HCT116 (cell line): ENCODE results near the gene ATP5PD. TPM values are rescaled to one million over a fixed set of nuclear protein-coding genes. Genes with fewer than 3 reads are reported as not detected.

Experiments used
- ATAC-seq: fragments of 200-7000 bp; cut with Tn5 transposase; 2 replicates; pipeline ENCODE4 v1.9.1; 2020; ENCODE audit warnings: mild to moderate bottlenecking, moderate library complexity
- Bru-seq: library from RNA; stranded (reverse); fragments of 400-500 nt; gene quantifications from one replicate; lab custom pipeline; 2021; lab: Mats Ljungman, UMichigan
- BruChase-seq, 2 experiments: library from RNA; stranded (reverse); fragments of 400-500 nt; gene quantifications; one replicate each; lab custom pipeline; 2021; lab: Mats Ljungman, UMichigan
- BruUV-seq: library from RNA; stranded (reverse); fragments of 400-500 nt; replicated peaks from 2 replicates; lab custom pipeline; 2021; lab: Mats Ljungman, UMichigan
- CTCF ChIA-PET: fragments of 300-600 bp; sonication (Branson Sonifier 250); formaldehyde crosslinking; loops from one replicate; lab custom pipeline; 2021; ENCODE audit warnings: antibody characterized with exemption; lab: Charles Lee
- POLR2A ChIA-PET: fragments of 300-600, 350-600 bp; sonication (Branson Sonifier 250); formaldehyde crosslinking; loops from one replicate; lab custom pipeline; 2021; ENCODE audit warnings: antibody characterized with exemption; lab: Charles Lee
- RAD21 ChIA-PET, 2 experiments: fragments of 300-600 bp; sonication (Branson Sonifier 250); formaldehyde crosslinking; loops; one replicate each; lab custom pipeline; 2023; ENCODE audit warnings: low total read pairs in 2 of 2; ENCODE audit not compliant: uncharacterized antibody in 2 of 2, unreplicated experiment in 2 of 2, low non-redundant PET in 1 of 2; lab: Charles Lee
- DNase-seq: peaks from one replicate; pipeline ENCODE4 v3.0.0-alpha.2; 2010; ENCODE audit warnings: low read depth, low spot score
- H2AFZ ChIP-seq: fragments of 200-600 bp; shearing (Covaris generic), sonication (generic); 2 replicates; pipeline ENCODE4 v1.6.1; 2017; ENCODE audit warnings: low read depth, mixed run types, mixed read lengths, antibody characterized with exemption, low read length; ENCODE audit not compliant: poor library complexity, severe bottlenecking
- H3K27ac ChIP-seq: 2 replicates; pipeline ENCODE4 v1.5.1; 2012; ENCODE audit warnings: low read depth, low read length
- H3K27me3 ChIP-seq: fragments of 200-600 bp; sonication (generic); 2 replicates; pipeline ENCODE4 v1.6.1; 2016; ENCODE audit warnings: mixed run types, low read length, mixed read lengths; ENCODE audit not compliant: insufficient read depth
- H3K36me3 ChIP-seq, 2 experiments: fragments of 200-500 bp in 1 of 2; fragments of 200-600 bp in 1 of 2; sonication (Bioruptor generic) in 1 of 2; sonication (generic) in 1 of 2; 2 replicates each; pipeline versions ENCODE4 v1.5.1 to v1.6.1; 2014 to 2016; ENCODE audit warnings: low read length in 2 of 2, inconsistent platforms in 1 of 2, mixed read lengths in 1 of 2, mixed run types in 1 of 2; ENCODE audit not compliant: insufficient read depth in 2 of 2, control insufficient read depth in 1 of 2
- H3K4me1 ChIP-seq, 2 experiments: fragments of 200-600 bp in 1 of 2; sonication (generic) in 1 of 2; 2 replicates each; pipeline versions ENCODE4 v1.5.1 to v1.6.1; 2012 to 2017; ENCODE audit warnings: low read length in 2 of 2, inconsistent platforms in 1 of 2, mild to moderate bottlenecking in 1 of 2, mixed read lengths in 1 of 2, mixed run types in 1 of 2, moderate library complexity in 1 of 2; ENCODE audit not compliant: insufficient read depth in 2 of 2, control insufficient read depth in 1 of 2
- H3K4me2 ChIP-seq: fragments of 200-600 bp; sonication (generic); 2 replicates; pipeline ENCODE4 v1.6.1; 2017; ENCODE audit warnings: mixed run types, low read length, mixed read lengths
- H3K4me3 ChIP-seq, 2 experiments: fragments of 200-600 bp in 1 of 2; sonication (generic) in 1 of 2; replicated peaks in 1 of 2; 2 replicates each; pipeline ENCODE4 v1.5.1; 2011 to 2016; ENCODE audit warnings: low read length in 2 of 2, control low read depth in 1 of 2, low read depth in 1 of 2, mild to moderate bottlenecking in 1 of 2, mixed read lengths in 1 of 2, mixed run types in 1 of 2
- H3K79me2 ChIP-seq: fragments of 200-600 bp; sonication (generic); 2 replicates; pipeline ENCODE4 v1.6.1; 2017; ENCODE audit warnings: mild to moderate bottlenecking, mixed run types, low read length, moderate library complexity, mixed read lengths; ENCODE audit not compliant: insufficient read depth
- H3K9ac ChIP-seq: fragments of 200-600 bp; sonication (generic); 2 replicates; pipeline ENCODE4 v1.6.1; 2016; ENCODE audit warnings: low read length, mixed read lengths
- H3K9me2 ChIP-seq: fragments of 200-600 bp; sonication (generic), shearing (Covaris generic); 2 replicates; pipeline ENCODE4 v1.6.1; 2017; ENCODE audit warnings: mixed run types, mild to moderate bottlenecking, moderate library complexity; ENCODE audit not compliant: insufficient read depth
- H3K9me3 ChIP-seq, 2 experiments: fragments of 200-500 bp in 1 of 2; fragments of 200-600 bp in 1 of 2; sonication (Bioruptor generic) in 1 of 2; sonication (generic) in 1 of 2; 2 replicates each; pipeline ENCODE4 v1.6.1; 2014 to 2017; ENCODE audit warnings: low read length in 2 of 2, mixed read lengths in 2 of 2, inconsistent platforms in 1 of 2, low read depth in 1 of 2, mild to moderate bottlenecking in 1 of 2, mixed run types in 1 of 2, moderate library complexity in 1 of 2; ENCODE audit not compliant: control insufficient read depth in 1 of 2, insufficient read depth in 1 of 2
- H4K20me1 ChIP-seq: fragments of 200-600 bp; sonication (generic), shearing (Covaris generic); 2 replicates; pipeline ENCODE4 v1.6.1; 2017; ENCODE audit warnings: mixed run types, mild to moderate bottlenecking, moderate library complexity; ENCODE audit not compliant: insufficient read depth
- CBX3 ChIP-seq: IDR thresholded peaks from 2 replicates; pipeline ENCODE4 v1.6.1; 2012; ENCODE audit warnings: low read depth
- CEBPB ChIP-seq: IDR thresholded peaks from 2 replicates; pipeline ENCODE4 v1.6.1; 2012; ENCODE audit warnings: low read depth
- CTCF ChIP-seq, 3 experiments: fragments of 200-600 bp in 1 of 3; sonication (generic) in 1 of 3; IDR thresholded peaks in 2 of 3; conservative IDR thresholded peaks in 1 of 3; 2 replicates each; pipeline ENCODE4 v1.5.1; 2012 to 2017; ENCODE audit warnings: low read depth in 2 of 3, low read length in 2 of 3, antibody characterized with exemption in 1 of 3, borderline replicate concordance in 1 of 3, control low read depth in 1 of 3, mild to moderate bottlenecking in 1 of 3, mixed read lengths in 1 of 3, mixed run types in 1 of 3, moderate library complexity in 1 of 3; ENCODE audit not compliant: insufficient read depth in 1 of 3
- EGR1 ChIP-seq: IDR thresholded peaks from 2 replicates; pipeline ENCODE4 v1.6.1; 2012; ENCODE audit warnings: low read depth
- ELF1 ChIP-seq: IDR thresholded peaks from 2 replicates; pipeline ENCODE4 v1.6.1; 2012; ENCODE audit warnings: low read depth, borderline replicate concordance
- EZH2 ChIP-seq: fragments of 200-600 bp; sonication (generic); IDR thresholded peaks from 2 replicates; pipeline ENCODE4 v1.6.1; 2017; ENCODE audit warnings: antibody characterized with exemption, mixed run types
- EZH2phosphoT487 ChIP-seq: fragments of 200-600 bp; IDR thresholded peaks from 2 replicates; pipeline ENCODE4 v1.6.1; 2018; ENCODE audit warnings: antibody characterized with exemption, borderline replicate concordance
- FOSL1 ChIP-seq: IDR thresholded peaks from 2 replicates; pipeline ENCODE4 v1.6.1; 2012; ENCODE audit warnings: low read depth
- JUND ChIP-seq: IDR thresholded peaks from 2 replicates; pipeline ENCODE4 v1.6.1; 2012
- MAX ChIP-seq: IDR thresholded peaks from 2 replicates; pipeline ENCODE4 v1.6.1; 2012
- POLR2A ChIP-seq: IDR thresholded peaks from 2 replicates; pipeline ENCODE4 v1.7.0; 2011; ENCODE audit warnings: borderline replicate concordance; ENCODE audit not compliant: insufficient read depth, insufficient read length; ENCODE audit errors: extremely low read depth
- POLR2AphosphoS5 ChIP-seq: IDR thresholded peaks from 2 replicates; pipeline ENCODE4 v1.6.1; 2011; ENCODE audit warnings: mild to moderate bottlenecking, low read depth, low read length, moderate library complexity
- RAD21 ChIP-seq: IDR thresholded peaks from 2 replicates; pipeline ENCODE4 v1.6.1; 2012; ENCODE audit warnings: low read depth, mild to moderate bottlenecking
- SIN3A ChIP-seq: IDR thresholded peaks from 2 replicates; pipeline ENCODE4 v1.6.1; 2012; ENCODE audit warnings: low read depth
- SRF ChIP-seq: IDR thresholded peaks from 2 replicates; pipeline ENCODE4 v1.6.1; 2012; ENCODE audit warnings: low read depth
- TCF7L2 ChIP-seq: IDR thresholded peaks from 2 replicates; pipeline ENCODE4 v1.7.0; 2011; ENCODE audit warnings: borderline replicate concordance, inconsistent platforms; ENCODE audit not compliant: insufficient read depth, insufficient read length; ENCODE audit errors: extremely low read depth
- YY1 ChIP-seq: IDR thresholded peaks from 2 replicates; pipeline ENCODE4 v1.6.1; 2011; ENCODE audit warnings: low read length, low read depth, moderate library complexity, mild to moderate bottlenecking; ENCODE audit not compliant: insufficient replicate concordance; ENCODE audit errors: extremely low read depth
- ZBTB33 ChIP-seq: IDR thresholded peaks from 2 replicates; pipeline ENCODE4 v1.6.1; 2011; ENCODE audit warnings: mild to moderate bottlenecking, low read length, moderate library complexity; ENCODE audit not compliant: insufficient replicate concordance; ENCODE audit errors: extremely low read depth
- ZFX ChIP-seq: fragments of 450-650 bp; IDR thresholded peaks from 2 replicates; pipeline ENCODE4 v1.6.1; 2017
- ZNF274 ChIP-seq: fragments of 200-500 bp; sonication (Bioruptor generic); IDR thresholded peaks from 2 replicates; pipeline ENCODE4 v1.6.1; 2014; ENCODE audit warnings: mild to moderate bottlenecking, low read depth, low read length, inconsistent platforms
- intact Hi-C: fragments of 100-400 bp; cut with micrococcal nuclease; formaldehyde crosslinking; loops from 2 replicates; pipeline ENCODE4 v1.10.0; 2022
- long read RNA-seq: library from polyadenylated mRNA; unstranded; transcript quantifications from one replicate; pipeline ENCODE4 v2.0.0, GENCODE V29; 2021; ENCODE audit not compliant: unreplicated experiment
- polyA plus RNA-seq: library from polyadenylated mRNA; unstranded; fragments of >200 nt; gene quantifications from 2 replicates; pipeline ENCODE4 v1.2.1, GENCODE V29; 2012; ENCODE audit warnings: missing spikeins
- total RNA-seq: library from RNA; stranded (reverse); gene quantifications from one replicate; pipeline ENCODE4 v1.2.1, GENCODE V29; 2021; ENCODE audit not compliant: unreplicated experiment

ATP5PD gene
- 407 TPM for total RNA-seq
- polyA plus RNA-seq = 326 and 476 TPM in 2 replicates
- percentile 93 among the genes with signal in this experiment for Bru-seq, nascent RNA
- percentile 95 among the genes with signal in this experiment for BruChase-seq, experiment 1, labeled RNA remaining after a 6-hour chase
- BruChase-seq, experiment 2, labeled RNA remaining after a 2-hour chase = percentile 91 among the genes with signal in this experiment
- long read RNA-seq, transcript ATP5PD-201 (6 exons, 603 nt) = major isoform, 123 of 144 reads
- long read RNA-seq, transcript ATP5PD-204 (2 exons, 2,191 nt) = minor isoform, 6 of 144 reads
- long read RNA-seq, partial matches to known transcripts = 7 of 144 reads
- long read RNA-seq, other reads (novel, unspliced or antisense) = 8 of 144 reads

GRCh38 chr17:75046407-75047289 lies at the start of gene ATP5PD, which contains the start of gene KCTD2:
ATP5PD (minus strand) TSS chr17:75046969; CDS start chr17:75042650, 4,319 bp downstream.
KCTD2 (plus strand) TSS chr17:75047225; CDS start chr17:75047251, 26 bp downstream.
- Histone ChIP-seq H2AFZ (no peak within 1 kb of the TSS), H4K20me1 (no peaks in the 10 kb centered on the region), H3K9ac (peak within 1 kb of the TSS; percentile 97), H3K27me3 (no peaks in the 10 kb centered on the region), H3K4me3 (peak within 1 kb of the TSS; percentile 86 to 98), H3K27ac (peak within 1 kb of the TSS; percentile 99), H3K9me3 (no peaks in the 10 kb centered on the region), H3K36me3 (peaks cover 14 to 17% of the 10 kb centered on the region in 2 experiments; a peak in 3 of 4 replicates), H3K4me2 (peak within 1 kb of the TSS; percentile 88), H3K4me1 (peaks cover 10 to 17% of the 10 kb centered on the region in 2 experiments; a peak in 3 of 4 replicates), H3K9me2 (no peaks in the 10 kb centered on the region), H3K79me2 (peaks cover 45% of the 10 kb centered on the region)
- BruUV-seq = TSS peak; percentile 72
- DNase-seq = peak; percentile 97
- ChIA-PET RAD21 (no interaction called here), POLR2A (interaction anchor here (2.9 kb wide), 1 partner anchor 12 kb away, joined by 13 read pairs; no protein-coding TSS in a partner anchor), CTCF (interaction anchor here (0.7 to 3.6 kb wide), 3 partner anchors 11 to 85 kb away, joined by 3 to 12 read pairs (median 11); no protein-coding TSS in a partner anchor)
- intact Hi-C loops = loop anchor here (1.0 kb wide), 1 partner anchor 11 kb away; no protein-coding TSS in a partner anchor
- ATAC-seq = peak; percentile 91
- peak; percentile 98 for TF ChIP-seq EGR1
- peak; percentile 96 for TF ChIP-seq POLR2A
- no peak for TF ChIP-seq EZH2phosphoT487
- no peak for TF ChIP-seq ZNF274
- TF ChIP-seq CBX3 = no peak
- TF ChIP-seq YY1 = peak; percentile 96
- no peak for TF ChIP-seq SRF
- no peak; the same call in 1 of the 2 replicates for TF ChIP-seq ELF1
- TF ChIP-seq CTCF (IDR thresholded peaks at IDR 0.05 in 2 of 3, conservative IDR thresholded peaks at IDR 0.05 in 1 of 3; ENCODE audit: borderline replicate concordance in 1 of 3, insufficient read depth in 1 of 3, low read depth in 2 of 3, low read length in 2 of 3) = no peak
- no peak; the same call in 1 of the 2 replicates for TF ChIP-seq CEBPB
- TF ChIP-seq RAD21 = no peak; the same call in 1 of the 2 replicates
- TF ChIP-seq EZH2 = no peak
- no peak for TF ChIP-seq JUND
- peak; percentile 94 for TF ChIP-seq POLR2AphosphoS5
- TF ChIP-seq MAX = peak; percentile 55; the same call in 1 of the 2 replicates
- TF ChIP-seq TCF7L2 = peak; percentile 60
- TF ChIP-seq ZFX = no peak; the same call in 1 of the 2 replicates
- no peak for TF ChIP-seq ZBTB33
- TF ChIP-seq FOSL1 = no peak
- TF ChIP-seq SIN3A = peak; percentile 74
